Vagina (tissue), 2 donors: Measurements from ENCODE around the gene HLA-DMA.

ENCODE experiments used
- CTCF ChIP-seq, 3 experiments: fragments of 450-650 bp in 2 of 3; fragments of 200-600 bp in 1 of 3; sonication (generic) in 1 of 3; IDR thresholded peaks; one replicate each; pipeline ENCODE4 v1.5.1; 2017 to 2019; ENCODE audit warnings: antibody characterized with exemption in 3 of 3, mild to moderate bottlenecking in 2 of 3, moderate library complexity in 2 of 3
- POLR2A ChIP-seq, 2 donors: fragments of 450-650 bp; IDR thresholded peaks; one replicate each; pipeline ENCODE4 v1.6.1; 2017; ENCODE audit warnings: antibody characterized with exemption in 2 of 2, mild to moderate bottlenecking in 2 of 2, moderate library complexity in 2 of 2
- POLR2AphosphoS5 ChIP-seq, 2 donors: sonication (generic); formaldehyde crosslinking; IDR thresholded peaks; one replicate each; pipeline ENCODE4 v1.9.0; 2017; ENCODE audit warnings: antibody characterized with exemption in 2 of 2, mild to moderate bottlenecking in 2 of 2, low read depth in 1 of 2; ENCODE audit not compliant: insufficient read depth in 1 of 2

DNA sequence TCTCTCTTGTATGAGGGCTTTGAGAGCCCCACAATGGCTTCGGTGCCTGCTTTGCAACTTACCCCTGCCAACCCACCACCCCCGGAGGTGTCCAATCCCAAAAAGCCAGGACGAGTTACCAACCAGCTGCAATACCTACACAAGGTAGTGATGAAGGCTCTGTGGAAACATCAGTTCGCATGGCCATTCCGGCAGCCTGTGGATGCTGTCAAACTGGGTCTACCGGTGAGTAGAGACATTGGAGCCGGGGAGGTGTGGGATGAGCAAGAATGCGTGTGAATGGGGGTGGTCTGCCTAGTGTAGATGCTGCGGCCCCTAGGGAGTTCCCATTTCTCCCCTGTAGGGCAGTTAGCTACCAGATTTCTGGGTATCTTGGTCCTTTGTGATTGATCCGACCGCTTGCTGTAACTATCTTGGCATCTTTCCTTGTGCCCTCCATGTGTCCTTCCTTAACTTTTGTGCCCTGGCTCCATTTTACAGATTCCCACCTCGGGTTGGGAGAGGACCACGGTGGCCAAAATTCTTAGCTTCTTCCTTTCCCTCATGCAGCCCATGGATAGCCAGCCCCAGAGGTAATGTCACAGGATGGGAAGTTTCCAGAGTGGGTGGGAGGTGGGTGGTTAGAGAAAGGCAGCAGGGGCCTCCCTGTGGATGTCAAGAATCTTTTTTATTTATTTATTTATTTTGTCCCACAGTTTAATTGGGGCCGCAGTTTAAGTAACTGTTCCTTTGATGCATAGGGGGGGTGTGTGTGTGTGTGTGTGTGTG is 21.8 kb upstream of the HLA-DMA start:
- TF ChIP-seq CTCF (IDR thresholded peaks at IDR 0.05) (no peak), POLR2A (IDR thresholded peaks at IDR 0.05) (no peak), POLR2AphosphoS5 (IDR thresholded peaks at IDR 0.05; ENCODE audit: insufficient read depth in 1 of 2, low read depth in 1 of 2) (no peak)
